A549 (cell line): Measurements from ENCODE around the gene CENPU. TPM values are rescaled to one million over a fixed set of nuclear protein-coding genes. Genes with fewer than 3 reads are reported as not detected.

Experiments
- ATAC-seq, 2 experiments: fragments of 200-7000 bp in 1 of 2; fragments of >200 bp in 1 of 2; cut with Nextera tagmentation in 1 of 2; cut with Tn5 transposase in 1 of 2; 3 replicates each; pipeline versions ENCODE4 v1.8.0 to v1.9.1; 2018 to 2020; ENCODE audit warnings: mild to moderate bottlenecking in 1 of 2, moderate library complexity in 1 of 2
- CTCF ChIA-PET: fragments of 300-600 bp; sonication (Branson Sonifier 250); formaldehyde crosslinking; extraction: SDS; loops from one replicate; lab custom pipeline; 2021; ENCODE audit warnings: antibody characterized with exemption, inconsistent platforms; lab: Yijun Ruan, JAX
- POLR2A ChIA-PET: fragments of 350-600 bp; formaldehyde crosslinking; extraction: SDS; loops from one replicate; lab custom pipeline; 2021; ENCODE audit warnings: antibody characterized with exemption, inconsistent platforms; lab: Yijun Ruan, JAX
- DNase-seq, 2 experiments: peaks; one replicate each; pipeline versions ENCODE4 v3.0.0 to v3.0.0-alpha.2; 2011 to 2016; ENCODE audit warnings: low read depth in 1 of 2, low spot score in 1 of 2
- FAIRE-seq: peaks from 2 replicates; lab custom pipeline; 2011; peaks lifted over from hg19 to GRCh38; lab: Jason Lieb, UNC
- H3K27ac ChIP-seq, 2 experiments: fragments of >200 bp; sonication (Bioruptor Twin); formaldehyde crosslinking; 3 replicates each; pipeline ENCODE4 v1.5.1; 2016 to 2017
- H3K4me1 ChIP-seq: fragments of >200 bp; sonication (Bioruptor Twin); formaldehyde crosslinking; 3 replicates; pipeline ENCODE4 v1.6.1; 2016
- H3K4me2 ChIP-seq: fragments of >200 bp; sonication (Bioruptor Twin); formaldehyde crosslinking; 3 replicates; pipeline ENCODE4 v1.6.1; 2016
- H3K4me3 ChIP-seq: fragments of >200 bp; sonication (Bioruptor Twin); formaldehyde crosslinking; 3 replicates; pipeline ENCODE4 v1.5.1; 2016
- H3K9me3 ChIP-seq: fragments of >200 bp; sonication (Bioruptor Twin); formaldehyde crosslinking; 3 replicates; pipeline ENCODE4 v1.6.1; 2016
- CHD2 ChIP-seq: fragments of 150-350 bp; IDR thresholded peaks from 2 replicates; pipeline ENCODE4 v1.6.1; 2014; ENCODE audit warnings: low read length; ENCODE audit not compliant: partially characterized antibody
- ELK1 ChIP-seq: fragments of 150-350 bp; IDR thresholded peaks from 2 replicates; pipeline ENCODE4 v1.6.1; 2014; ENCODE audit warnings: low read depth, mild to moderate bottlenecking, low read length
- EP300 ChIP-seq, 2 experiments: fragments of >200 bp; sonication (Bioruptor Twin); formaldehyde crosslinking; IDR thresholded peaks; 2 replicates in 1 of 2; 3 replicates in 1 of 2; pipeline ENCODE4 v1.6.1; 2016 to 2017
- ESRRA ChIP-seq: fragments of 150-350 bp; IDR thresholded peaks from 2 replicates; pipeline ENCODE4 v1.6.1; 2014; ENCODE audit warnings: mild to moderate bottlenecking, low read length, borderline replicate concordance
- FOSB ChIP-seq: fragments of 250-450 bp; sonication (Bioruptor Pico); IDR thresholded peaks from 2 replicates; pipeline ENCODE4 v1.5.0; 2020; ENCODE audit warnings: mild to moderate bottlenecking, moderate library complexity
- HEYL ChIP-seq: fragments of 250-450 bp; sonication (Bioruptor Pico); IDR thresholded peaks from 2 replicates; pipeline ENCODE4 v1.8.0; 2021; ENCODE audit warnings: mild to moderate bottlenecking, moderate library complexity
- KDM1A ChIP-seq: fragments of 200-600 bp; sonication (generic); IDR thresholded peaks from 2 replicates; pipeline ENCODE4 v1.6.1; 2016; ENCODE audit warnings: low read depth, mild to moderate bottlenecking
- KDM5A ChIP-seq: fragments of 200-600 bp; sonication (generic); IDR thresholded peaks from 2 replicates; pipeline ENCODE4 v1.6.1; 2016; ENCODE audit warnings: antibody characterized with exemption, mild to moderate bottlenecking
- MAFK ChIP-seq: fragments of 450-650 bp; IDR thresholded peaks from 2 replicates; pipeline ENCODE4 v1.6.1; 2014; ENCODE audit not compliant: partially characterized antibody
- PHF8 ChIP-seq: fragments of 200-600 bp; sonication (generic); IDR thresholded peaks from 2 replicates; pipeline ENCODE4 v1.6.1; 2016; ENCODE audit warnings: low read depth, mild to moderate bottlenecking, antibody characterized with exemption, moderate library complexity, borderline replicate concordance
- RCOR1 ChIP-seq: fragments of 150-350 bp; IDR thresholded peaks from 2 replicates; pipeline ENCODE4 v1.6.1; 2014; ENCODE audit warnings: antibody characterized with exemption, low read length, low read depth
- TFCP2L1 ChIP-seq: fragments of 250-450 bp; sonication (Bioruptor Pico); IDR thresholded peaks from 2 replicates; pipeline ENCODE4 v1.5.0; 2021; ENCODE audit warnings: mild to moderate bottlenecking
- USF2 ChIP-seq: fragments of 450-650 bp; IDR thresholded peaks from 2 replicates; pipeline ENCODE4 v1.6.1; 2014; ENCODE audit warnings: antibody characterized with exemption
- WGBS: methylation state at CpG from one replicate; pipeline ENCODE4 v1.1.6; 2017; ENCODE audit errors: missing lambda C conversion rate; 5-methylcytosine and 5-hydroxymethylcytosine counted together
- polyA plus RNA-seq, 4 experiments: library from polyadenylated mRNA; depleted of rRNA in 3 of 4; stranded (reverse); fragments of >200 nt; fragmentation: RNase III in 1 of 4; extraction: RNeasy Plus Mini Kit Qiagen cat#74134 plus additional on column Dnase treatment in 1 of 4; gene quantifications; 2 replicates in 3 of 4; 3 replicates in 1 of 4; pipeline ENCODE4 v1.2.3, GENCODE V29; 2011 to 2017
- TF ChIP-seq, protein P1 (sequence below): fragments of >200 bp; sonication (Bioruptor Twin); formaldehyde crosslinking; IDR thresholded peaks from 3 replicates; pipeline ENCODE4 v1.6.1; 2016
- TF ChIP-seq, protein P2 (sequence below): fragments of >200 bp; sonication (Bioruptor Twin); formaldehyde crosslinking; IDR thresholded peaks from 3 replicates; pipeline ENCODE4 v1.5.1; 2016
- TF ChIP-seq, protein P3 (sequence below): IDR thresholded peaks from 2 replicates; pipeline ENCODE4 v1.6.1; 2012

Gene CENPU
- polyA plus RNA-seq, 2 of the 4 experiments (the other 2 are of a cell fraction) = 22.9 to 28.4 TPM

- Histone ChIP-seq H3K4me3 (no peak overlapping the region), H3K9me3 (no peaks in the 10 kb centered on the region), H3K27ac (no peak overlapping the region), H3K4me2 (no peak overlapping the region), H3K4me1 (no peaks in the 10 kb centered on the region)
- ATAC-seq (no peak), FAIRE-seq (no peak), DNase-seq (no peak)
- ChIA-PET POLR2A (no interaction called here), CTCF (no interaction called here)
- TF ChIP-seq, protein P1, sequence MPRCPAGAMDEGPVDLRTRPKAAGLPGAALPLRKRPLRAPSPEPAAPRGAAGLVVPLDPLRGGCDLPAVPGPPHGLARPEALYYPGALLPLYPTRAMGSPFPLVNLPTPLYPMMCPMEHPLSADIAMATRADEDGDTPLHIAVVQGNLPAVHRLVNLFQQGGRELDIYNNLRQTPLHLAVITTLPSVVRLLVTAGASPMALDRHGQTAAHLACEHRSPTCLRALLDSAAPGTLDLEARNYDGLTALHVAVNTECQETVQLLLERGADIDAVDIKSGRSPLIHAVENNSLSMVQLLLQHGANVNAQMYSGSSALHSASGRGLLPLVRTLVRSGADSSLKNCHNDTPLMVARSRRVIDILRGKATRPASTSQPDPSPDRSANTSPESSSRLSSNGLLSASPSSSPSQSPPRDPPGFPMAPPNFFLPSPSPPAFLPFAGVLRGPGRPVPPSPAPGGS = no peak
- no peak for TF ChIP-seq CHD2
- no peak for TF ChIP-seq RCOR1
- WGBS = 93% methylated on average over 7 of the region's 7 CpGs
These were observed 64.6 kb downstream of the CENPU start for GRCh38 chr4:184669251-184669650.

DNA sequence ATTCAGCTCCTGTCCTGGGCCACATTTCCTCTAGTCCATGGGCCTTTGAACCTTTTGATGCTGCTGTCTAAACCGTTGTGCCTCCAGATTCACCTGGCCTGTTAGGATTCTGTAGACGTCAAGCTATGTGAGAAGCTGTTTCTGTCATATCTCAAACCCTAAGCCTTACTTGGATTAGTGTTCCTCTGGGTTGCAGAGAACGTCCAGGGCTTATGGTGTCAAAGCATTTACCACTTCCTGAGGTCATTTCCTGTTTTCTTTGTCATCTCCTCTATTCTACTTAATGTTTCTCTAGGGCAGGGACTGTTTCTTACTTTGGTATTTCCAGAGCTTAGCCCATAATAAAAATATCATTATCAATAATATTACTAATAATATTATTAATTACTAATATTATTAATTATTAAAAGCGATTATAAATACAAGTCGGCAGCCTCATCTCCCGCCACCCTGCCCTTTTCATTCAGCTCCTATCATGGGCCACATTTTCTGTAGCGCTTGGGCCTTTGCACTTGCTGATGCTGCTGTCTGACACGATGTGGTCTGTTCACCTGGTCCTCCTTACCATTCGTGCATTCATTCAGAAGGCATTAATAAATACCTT, 65.3 kb downstream of the CENPU start:
- Histone ChIP-seq H3K4me1 (no peaks in the 10 kb centered on the region), H3K9me3 (no peaks in the 10 kb centered on the region), H3K27ac (no peak overlapping the region), H3K4me2 (no peak overlapping the region), H3K4me3 (no peak overlapping the region)
- ATAC-seq = no peak
- FAIRE-seq = no peak
- CTCF ChIA-PET = no interaction called here
- TF ChIP-seq HEYL (CRISPR knock-in tag) (no peak), EP300 (IDR thresholded peaks at IDR 0.05) (no peak), CHD2 (no peak), FOSB (CRISPR knock-in tag) (no peak), USF2 (no peak), KDM5A (no peak), ESRRA (no peak), MAFK (no peak), TFCP2L1 (CRISPR knock-in tag) (no peak), ELK1 (no peak), KDM1A (no peak), PHF8 (no peak)
- TF ChIP-seq, protein P2, sequence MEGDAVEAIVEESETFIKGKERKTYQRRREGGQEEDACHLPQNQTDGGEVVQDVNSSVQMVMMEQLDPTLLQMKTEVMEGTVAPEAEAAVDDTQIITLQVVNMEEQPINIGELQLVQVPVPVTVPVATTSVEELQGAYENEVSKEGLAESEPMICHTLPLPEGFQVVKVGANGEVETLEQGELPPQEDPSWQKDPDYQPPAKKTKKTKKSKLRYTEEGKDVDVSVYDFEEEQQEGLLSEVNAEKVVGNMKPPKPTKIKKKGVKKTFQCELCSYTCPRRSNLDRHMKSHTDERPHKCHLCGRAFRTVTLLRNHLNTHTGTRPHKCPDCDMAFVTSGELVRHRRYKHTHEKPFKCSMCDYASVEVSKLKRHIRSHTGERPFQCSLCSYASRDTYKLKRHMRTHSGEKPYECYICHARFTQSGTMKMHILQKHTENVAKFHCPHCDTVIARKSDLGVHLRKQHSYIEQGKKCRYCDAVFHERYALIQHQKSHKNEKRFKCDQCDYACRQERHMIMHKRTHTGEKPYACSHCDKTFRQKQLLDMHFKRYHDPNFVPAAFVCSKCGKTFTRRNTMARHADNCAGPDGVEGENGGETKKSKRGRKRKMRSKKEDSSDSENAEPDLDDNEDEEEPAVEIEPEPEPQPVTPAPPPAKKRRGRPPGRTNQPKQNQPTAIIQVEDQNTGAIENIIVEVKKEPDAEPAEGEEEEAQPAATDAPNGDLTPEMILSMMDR = no peak
- TF ChIP-seq, protein P1 = no peak
- TF ChIP-seq, protein P3, sequence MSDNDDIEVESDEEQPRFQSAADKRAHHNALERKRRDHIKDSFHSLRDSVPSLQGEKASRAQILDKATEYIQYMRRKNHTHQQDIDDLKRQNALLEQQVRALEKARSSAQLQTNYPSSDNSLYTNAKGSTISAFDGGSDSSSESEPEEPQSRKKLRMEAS = no peak
- POLR2A ChIA-PET = no interaction called here
- DNase-seq = no peak
- WGBS = 93% methylated on average over 9 of the region's 9 CpGs
